KOPT-K1 (cell line): Measurements from ENCODE around the gene KAZN.

Source experiments
- H3K27ac ChIP-seq: fragments of 200-600 bp; sonication (generic); 2 replicates; pipeline ENCODE4 v1.5.1; 2016; ENCODE audit warnings: antibody characterized with exemption, mild to moderate bottlenecking, low read depth, low read length; ENCODE audit not compliant: poor library complexity, severe bottlenecking
- H3K36me3 ChIP-seq: fragments of 200-600 bp; sonication (generic); 2 replicates; pipeline ENCODE4 v1.5.1; 2017; ENCODE audit warnings: antibody characterized with exemption, mild to moderate bottlenecking, low read length, moderate library complexity; ENCODE audit not compliant: insufficient read depth
- H3K9me3 ChIP-seq: fragments of 200-600 bp; sonication (generic); 2 replicates; pipeline ENCODE4 v1.5.1; 2017; ENCODE audit warnings: antibody characterized with exemption, low read length, mild to moderate bottlenecking; ENCODE audit not compliant: insufficient read depth, poor library complexity, severe bottlenecking

The KAZN gene

DNA sequence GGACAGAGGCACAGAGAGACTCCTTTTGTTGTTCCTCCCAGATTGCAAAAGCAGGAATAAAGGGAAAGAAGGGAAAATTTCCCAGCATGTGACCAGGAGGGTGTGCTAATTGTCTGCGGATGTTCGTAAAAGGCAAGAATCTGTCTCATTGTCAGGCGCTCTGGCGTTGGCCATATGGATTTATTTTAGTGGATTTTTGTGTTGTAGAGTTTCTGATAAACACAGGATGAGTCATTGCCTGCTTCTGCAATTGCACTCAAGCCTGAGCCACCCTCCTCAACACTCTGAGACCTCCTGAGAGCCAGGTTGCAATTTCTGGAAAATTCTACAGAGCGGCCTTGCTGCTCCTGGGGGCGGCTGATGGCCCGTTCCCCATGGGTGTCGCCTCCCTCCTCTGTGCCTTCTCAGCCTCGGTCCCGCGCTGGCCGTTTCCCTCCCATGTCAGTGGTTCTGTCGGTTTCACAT, 227.7 kb downstream of the KAZN start:
- Histone ChIP-seq H3K27ac (no peak overlapping the region), H3K9me3 (peaks cover 9% of the 10 kb centered on the region), H3K36me3 (no peaks in the 10 kb centered on the region)

DNA sequence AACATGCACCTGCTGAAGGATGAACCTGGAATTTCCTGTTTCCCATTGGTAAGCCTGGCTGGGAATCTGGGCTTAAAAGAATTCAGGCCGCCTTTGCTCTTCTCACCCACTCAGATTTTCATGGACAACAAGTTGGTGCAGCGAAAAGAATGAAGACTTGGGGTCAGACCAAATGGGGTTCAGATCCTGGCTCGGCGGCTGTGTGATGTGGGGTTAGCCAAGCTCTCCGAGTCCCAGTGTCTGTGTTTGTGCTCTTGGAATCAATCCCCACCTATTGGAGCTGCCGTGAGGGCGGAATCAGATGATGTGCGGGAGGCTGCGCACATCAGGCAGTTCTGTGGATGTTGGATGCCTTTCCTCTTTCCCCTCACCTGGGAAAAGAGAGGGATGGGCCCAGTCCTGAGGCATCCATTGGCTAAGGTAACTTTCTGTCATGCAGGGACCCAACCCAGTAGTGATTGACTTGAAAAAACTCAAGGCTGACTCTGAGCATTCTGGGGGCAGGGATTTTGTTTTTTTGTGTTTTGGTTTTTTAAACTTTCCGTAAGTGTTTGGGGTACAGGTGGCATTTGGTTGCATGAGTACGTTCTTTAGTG, 228.3 kb downstream of the KAZN start:
- no peaks in the 10 kb centered on the region for H3K36me3 ChIP-seq
- no peak overlapping the region for H3K27ac ChIP-seq
- H3K9me3 ChIP-seq: peaks cover 9% of the 10 kb centered on the region

DNA sequence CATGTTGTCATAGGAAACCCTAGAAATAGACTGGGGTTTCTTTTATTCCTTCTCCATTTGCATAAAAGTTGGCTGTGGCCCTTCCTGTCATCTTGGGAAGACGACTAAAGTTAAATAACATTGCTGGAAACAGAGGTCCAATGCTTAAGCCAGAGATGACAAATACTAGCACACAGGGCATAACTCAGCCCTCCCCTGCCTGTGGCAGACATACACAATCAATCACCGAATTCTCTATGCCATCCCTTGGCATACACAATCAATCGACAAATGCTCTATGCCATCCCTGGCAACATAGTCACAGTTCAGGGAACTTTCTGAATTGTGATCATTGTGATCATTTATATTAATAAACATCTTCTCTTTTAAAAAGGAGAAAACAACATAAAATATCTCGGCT, 229.4 kb downstream of the KAZN start:
- Histone ChIP-seq H3K9me3 (peaks cover 9% of the 10 kb centered on the region), H3K36me3 (no peaks in the 10 kb centered on the region), H3K27ac (no peak overlapping the region)

DNA sequence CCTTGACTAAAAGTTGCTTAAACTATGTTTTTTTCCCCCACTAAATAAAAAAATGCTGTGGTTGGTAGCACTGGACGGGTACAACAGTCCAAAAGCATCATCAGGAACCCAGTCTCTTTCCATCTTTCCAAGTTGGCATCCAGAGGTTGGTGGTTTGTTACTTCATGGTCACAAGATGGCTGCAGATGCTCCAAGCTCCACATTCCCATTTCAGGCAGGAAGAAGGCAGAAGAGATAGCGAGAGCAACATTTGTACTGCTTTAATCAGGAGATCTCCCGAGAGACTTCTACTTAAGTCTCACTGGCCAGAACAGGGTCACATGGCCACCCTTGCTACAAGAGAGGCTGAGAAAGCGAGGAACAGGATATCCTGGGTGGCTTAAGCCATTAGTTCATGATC, 230.2 kb downstream of the KAZN start:
- H3K27ac ChIP-seq: no peak overlapping the region
- peaks cover 9% of the 10 kb centered on the region for H3K9me3 ChIP-seq
- H3K36me3 ChIP-seq: no peaks in the 10 kb centered on the region

DNA sequence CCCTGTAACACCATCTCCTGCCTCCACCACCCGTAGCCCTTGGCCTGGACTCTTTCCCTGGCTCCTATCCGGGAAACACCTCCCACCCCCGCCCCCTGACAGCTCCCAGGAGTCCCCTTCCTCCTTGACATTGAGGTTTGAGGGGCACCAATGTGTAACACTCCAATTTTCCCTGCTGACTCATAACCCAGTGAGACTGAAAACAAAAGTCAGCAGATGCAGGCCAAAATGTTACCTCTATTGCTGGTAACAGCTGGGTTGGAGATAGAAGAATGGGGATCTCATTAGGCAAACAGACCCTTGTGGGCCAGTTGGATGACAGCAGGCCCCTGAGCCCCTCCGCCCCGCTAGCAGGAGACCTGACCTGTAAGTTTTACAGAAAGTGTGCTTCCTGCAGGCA, 237.2 kb downstream of the KAZN start:
- no peak overlapping the region for H3K27ac ChIP-seq

DNA sequence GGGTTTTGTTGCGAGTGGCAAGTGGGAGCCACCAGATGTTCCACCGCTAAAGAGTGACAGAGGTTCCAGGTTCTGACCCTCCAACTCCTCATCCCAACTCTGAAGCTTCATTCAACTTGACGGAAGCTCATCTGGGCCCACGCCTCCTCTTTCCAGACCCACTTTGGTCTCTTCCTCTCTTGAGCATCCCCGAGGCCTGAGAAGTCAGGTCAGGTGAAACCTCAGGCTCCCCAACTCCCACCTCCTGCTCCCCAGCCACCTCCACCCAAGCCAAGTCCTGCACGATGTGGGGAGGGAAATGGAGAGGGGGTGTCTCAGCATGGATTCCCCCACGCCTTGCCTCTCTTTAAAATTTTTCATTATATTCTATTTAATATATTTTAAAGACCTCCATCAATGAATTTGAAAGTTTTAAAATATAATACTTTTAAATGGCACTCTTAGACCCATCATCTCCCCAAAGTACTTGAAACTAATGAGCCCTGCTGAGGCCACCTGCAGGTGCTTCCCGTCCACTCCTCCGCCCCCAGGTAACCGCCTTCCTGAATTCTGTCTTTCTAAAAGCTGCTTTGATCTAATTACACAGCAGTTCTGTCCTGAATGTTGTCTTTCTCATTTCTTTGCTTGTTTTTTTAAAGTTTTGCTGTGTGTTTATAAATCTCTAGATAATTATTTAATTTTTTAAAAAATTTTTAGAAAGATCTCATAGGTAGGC, 238.1 kb downstream of the KAZN start:
- no peak overlapping the region for H3K27ac ChIP-seq
- peaks cover 9% of the 10 kb centered on the region for H3K9me3 ChIP-seq
- H3K36me3 ChIP-seq: no peaks in the 10 kb centered on the region

More for the DNA sequence above, 237.2 kb downstream of the KAZN start:
- Histone ChIP-seq H3K9me3 (peaks cover under 1% of the 10 kb centered on the region), H3K36me3 (no peaks in the 10 kb centered on the region)

DNA sequence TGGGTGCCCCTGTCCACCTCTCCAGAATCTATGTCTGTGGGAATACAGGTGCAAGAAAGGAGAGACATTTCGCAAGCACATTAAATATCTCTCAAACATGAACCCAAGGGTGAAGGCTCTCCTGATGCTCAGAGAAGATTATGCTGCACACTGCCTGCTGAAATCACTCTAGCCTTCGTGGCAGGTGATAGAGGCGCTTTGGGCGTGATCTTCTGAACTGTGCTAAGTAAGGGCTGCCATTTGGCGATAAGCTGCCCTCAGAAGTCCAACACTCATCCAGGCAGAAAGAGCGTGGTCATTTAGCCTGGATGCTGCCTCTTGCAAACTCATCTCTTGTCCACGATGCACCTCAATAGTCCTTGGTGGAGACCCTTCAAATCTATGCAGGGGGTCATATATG, 241.9 kb downstream of the KAZN start:
- Histone ChIP-seq H3K36me3 (no peaks in the 10 kb centered on the region), H3K9me3 (peaks cover 30% of the 10 kb centered on the region)

DNA sequence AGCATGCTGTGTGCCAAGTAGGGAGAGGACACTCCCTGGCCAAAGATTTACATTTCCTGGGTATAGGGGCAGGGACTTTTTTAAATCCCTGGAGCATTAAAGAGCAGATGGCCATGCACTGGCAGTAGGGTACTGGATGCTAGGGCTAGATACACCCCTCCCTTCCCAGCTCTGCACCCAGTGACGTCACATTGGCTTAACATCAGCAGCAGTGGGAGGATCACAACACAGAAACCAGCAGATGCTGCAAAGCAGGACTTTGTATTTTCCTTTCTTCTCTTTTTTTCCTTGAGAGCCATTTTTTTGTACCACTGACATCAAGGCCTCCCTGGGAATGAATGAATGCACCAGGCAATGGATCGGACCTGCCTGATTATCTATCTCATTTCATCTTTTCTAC, 243.0 kb downstream of the KAZN start:
- H3K27ac ChIP-seq: no peak overlapping the region
- peaks cover 30% of the 10 kb centered on the region for H3K9me3 ChIP-seq
- H3K36me3 ChIP-seq: no peaks in the 10 kb centered on the region

More for the DNA sequence above, 241.9 kb downstream of the KAZN start:
- H3K27ac ChIP-seq: no peak overlapping the region

DNA sequence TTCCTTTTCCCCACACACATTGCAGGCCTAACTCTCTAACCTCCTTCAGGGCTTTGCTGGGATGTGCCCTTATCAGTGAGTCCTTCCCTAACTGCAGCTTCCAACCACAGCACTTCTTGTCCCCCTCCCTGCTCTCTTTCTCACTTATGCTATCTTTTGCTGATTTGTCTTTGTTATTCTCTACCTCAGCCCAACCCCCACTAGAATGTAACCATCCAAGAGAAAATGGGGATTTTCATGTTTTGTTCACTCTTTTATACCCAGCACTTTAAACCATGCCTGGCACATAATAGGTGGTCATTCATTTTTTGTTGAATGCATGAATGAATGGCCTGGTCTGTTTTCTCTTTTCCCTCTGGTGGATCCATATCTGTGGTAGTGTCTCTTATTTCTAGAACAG, 243.5 kb downstream of the KAZN start:
- H3K9me3 ChIP-seq: peaks cover 30% of the 10 kb centered on the region
- no peak overlapping the region for H3K27ac ChIP-seq

DNA sequence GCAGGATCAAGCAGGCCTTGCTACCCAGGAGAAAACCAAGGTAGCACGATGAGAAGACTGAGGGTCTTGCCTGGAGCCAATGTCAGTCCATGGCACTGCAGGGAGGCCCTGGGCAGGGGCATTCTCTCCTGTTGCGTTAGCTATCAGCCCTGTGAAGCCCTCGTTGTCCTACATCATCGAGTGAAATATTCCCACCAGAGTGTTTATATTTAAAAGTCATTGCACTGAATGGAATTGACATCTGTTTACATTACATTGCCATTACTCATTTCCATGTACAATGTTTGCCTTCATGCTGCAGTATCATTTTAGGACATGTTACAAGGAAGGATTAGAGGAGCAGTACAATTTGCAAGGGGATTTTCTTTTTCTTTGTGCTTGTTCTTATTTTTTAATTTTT, 243.9 kb downstream of the KAZN start:
- Histone ChIP-seq H3K36me3 (no peaks in the 10 kb centered on the region), H3K9me3 (peaks cover 30% of the 10 kb centered on the region), H3K27ac (no peak overlapping the region)

More for the DNA sequence above, 243.5 kb downstream of the KAZN start:
- H3K36me3 ChIP-seq: no peaks in the 10 kb centered on the region

DNA sequence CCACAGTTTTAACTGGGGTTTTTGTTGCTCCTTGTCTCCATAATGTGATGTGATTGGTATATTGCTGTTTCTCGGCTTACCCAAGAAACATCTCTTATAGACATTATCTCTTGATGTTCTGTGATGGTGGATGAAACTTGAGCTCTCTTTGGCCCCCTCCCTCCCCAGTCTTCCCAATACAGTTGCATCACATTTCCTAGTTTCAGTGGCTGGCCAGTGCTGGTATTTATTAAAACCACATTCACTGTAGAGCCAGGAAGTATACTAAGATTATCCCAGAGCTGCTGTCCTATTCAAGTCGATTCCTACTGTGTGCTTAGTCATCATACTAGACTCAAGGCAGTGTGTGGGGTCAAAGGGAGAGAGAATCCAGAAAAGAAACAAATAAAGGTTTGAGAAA, 244.4 kb downstream of the KAZN start:
- Histone ChIP-seq H3K9me3 (peaks cover 30% of the 10 kb centered on the region), H3K27ac (no peak overlapping the region), H3K36me3 (no peaks in the 10 kb centered on the region)

DNA sequence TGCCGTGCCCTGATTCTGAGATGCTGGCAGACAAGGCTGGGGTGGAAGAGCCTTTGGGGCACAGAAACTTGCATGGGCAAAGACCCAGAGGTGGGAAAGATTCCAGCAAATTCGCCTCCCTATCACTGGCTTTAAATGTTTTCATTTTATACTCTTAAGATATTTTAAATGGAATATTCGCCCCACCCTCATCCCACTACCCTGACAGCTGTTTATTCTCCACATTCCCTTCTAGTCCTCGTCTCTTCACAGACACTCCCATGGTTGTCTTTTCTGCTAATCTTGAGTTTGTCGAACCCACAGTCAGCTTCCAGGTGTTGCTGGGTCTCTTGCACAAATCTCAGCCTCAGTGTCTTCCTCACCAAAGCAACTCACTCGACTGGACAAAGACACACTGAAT, 245.0 kb downstream of the KAZN start:
- no peak overlapping the region for H3K27ac ChIP-seq
- H3K36me3 ChIP-seq: no peaks in the 10 kb centered on the region
- H3K9me3 ChIP-seq: peaks cover 30% of the 10 kb centered on the region

DNA sequence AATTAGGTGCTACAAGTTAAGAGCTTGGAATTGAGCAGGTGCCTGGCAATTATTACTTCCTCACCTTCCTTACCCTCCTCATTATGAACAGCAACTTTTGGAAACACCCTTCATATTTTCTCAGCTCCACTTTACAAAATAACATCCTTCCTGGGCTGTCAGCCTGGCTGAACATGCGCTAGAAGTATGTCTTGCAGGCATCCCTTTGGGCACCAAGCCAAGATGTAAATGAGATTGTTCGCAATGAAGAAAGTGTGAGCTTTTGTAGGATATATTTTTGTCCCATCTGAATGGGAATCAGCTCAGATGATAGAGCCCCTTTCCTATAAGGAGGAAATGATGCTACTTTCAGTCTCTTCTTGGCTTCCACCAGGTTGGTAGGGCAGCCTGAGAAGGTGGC, 245.9 kb downstream of the KAZN start:
- H3K27ac ChIP-seq: no peak overlapping the region
- no peaks in the 10 kb centered on the region for H3K36me3 ChIP-seq
- peaks cover 30% of the 10 kb centered on the region for H3K9me3 ChIP-seq

DNA sequence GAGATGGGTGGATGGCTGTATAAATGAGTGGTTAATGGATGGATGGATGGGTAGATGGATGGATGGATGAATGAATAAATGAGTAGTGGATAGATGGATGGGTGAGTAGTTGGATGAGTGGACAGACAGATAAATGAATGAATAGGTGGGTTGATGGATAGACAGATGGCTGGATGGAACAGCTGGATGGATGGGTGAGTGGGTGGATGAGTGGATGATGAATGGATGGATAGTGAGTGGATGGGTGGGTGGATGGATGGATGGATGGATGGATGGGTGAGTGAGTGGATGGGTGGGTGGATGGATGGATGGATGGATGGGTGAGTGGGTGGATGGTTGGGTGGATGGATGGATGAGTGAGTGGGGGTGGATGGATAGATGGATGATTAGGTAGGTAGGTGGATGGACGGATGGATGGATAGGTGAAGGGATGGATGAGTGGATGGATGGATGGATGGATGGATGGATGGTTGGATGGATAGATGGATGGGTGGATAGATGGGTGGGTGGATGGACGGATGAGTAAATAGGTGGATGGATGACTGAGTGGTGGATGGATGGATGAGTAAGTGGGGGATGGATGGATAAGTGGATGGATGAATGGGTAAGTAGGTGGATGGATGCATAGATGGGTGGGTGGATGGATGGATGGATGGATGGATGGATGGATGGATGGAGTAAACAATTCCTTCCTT, 246.6 kb downstream of the KAZN start:
- Histone ChIP-seq H3K9me3 (peaks cover 30% of the 10 kb centered on the region), H3K36me3 (no peaks in the 10 kb centered on the region), H3K27ac (no peak overlapping the region)

DNA sequence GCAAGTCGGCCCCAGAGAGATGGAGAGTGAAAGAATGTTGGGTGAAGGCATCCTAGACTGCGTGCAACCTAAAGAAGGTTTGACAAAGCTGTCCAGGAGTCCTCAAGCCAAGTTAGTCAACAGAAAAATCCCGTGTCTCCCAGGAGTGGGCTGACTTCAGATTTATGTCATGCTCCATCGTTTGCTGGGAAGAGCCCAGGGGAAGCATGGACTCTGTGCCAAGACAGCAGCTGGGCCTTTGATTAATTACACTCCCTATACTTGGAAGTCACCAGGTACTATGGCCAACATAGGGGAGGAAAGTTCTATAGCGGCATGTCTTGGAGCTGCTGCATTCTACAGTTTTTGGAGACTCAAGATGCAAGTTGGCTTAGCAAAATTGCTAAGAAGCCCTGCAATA, 247.4 kb downstream of the KAZN start:
- peaks cover 28% of the 10 kb centered on the region for H3K9me3 ChIP-seq
- no peak overlapping the region for H3K27ac ChIP-seq
- H3K36me3 ChIP-seq: no peaks in the 10 kb centered on the region
